ENCODE measurements around the gene PPFIBP1. TPM values are rescaled to one million over a fixed set of nuclear protein-coding genes. Genes with fewer than 3 reads are reported as not detected.

Gene PPFIBP1
- total RNA-seq (2012; rRNA removed) (72.2 and 78.6 TPM in 2 replicates), polyA plus RNA-seq (2012; rRNA removed) (27.5 and 30.4 TPM in 2 replicates), Bru-seq, nascent RNA (percentile 83 among the genes with signal in this experiment), BruChase-seq, experiment 1, labeled RNA remaining after a 6-hour chase (percentile 72 among the genes with signal in this experiment), BruChase-seq, experiment 2, labeled RNA remaining after a 2-hour chase (percentile 75 among the genes with signal in this experiment)
- 6.9 and 9.1 TPM in 2 replicates for polyA plus RNA-seq (2012; cell fraction: cytosol; rRNA removed)
- polyA plus RNA-seq (2012; cell fraction: nucleus; rRNA removed; ENCODE audit: low replicate concordance): 14.5 and 64.6 TPM in 2 replicates
- long read RNA-seq, partial matches to known transcripts: 11 of 19 reads
- long read RNA-seq, other reads (novel, unspliced or antisense): 7 of 19 reads

DNA sequence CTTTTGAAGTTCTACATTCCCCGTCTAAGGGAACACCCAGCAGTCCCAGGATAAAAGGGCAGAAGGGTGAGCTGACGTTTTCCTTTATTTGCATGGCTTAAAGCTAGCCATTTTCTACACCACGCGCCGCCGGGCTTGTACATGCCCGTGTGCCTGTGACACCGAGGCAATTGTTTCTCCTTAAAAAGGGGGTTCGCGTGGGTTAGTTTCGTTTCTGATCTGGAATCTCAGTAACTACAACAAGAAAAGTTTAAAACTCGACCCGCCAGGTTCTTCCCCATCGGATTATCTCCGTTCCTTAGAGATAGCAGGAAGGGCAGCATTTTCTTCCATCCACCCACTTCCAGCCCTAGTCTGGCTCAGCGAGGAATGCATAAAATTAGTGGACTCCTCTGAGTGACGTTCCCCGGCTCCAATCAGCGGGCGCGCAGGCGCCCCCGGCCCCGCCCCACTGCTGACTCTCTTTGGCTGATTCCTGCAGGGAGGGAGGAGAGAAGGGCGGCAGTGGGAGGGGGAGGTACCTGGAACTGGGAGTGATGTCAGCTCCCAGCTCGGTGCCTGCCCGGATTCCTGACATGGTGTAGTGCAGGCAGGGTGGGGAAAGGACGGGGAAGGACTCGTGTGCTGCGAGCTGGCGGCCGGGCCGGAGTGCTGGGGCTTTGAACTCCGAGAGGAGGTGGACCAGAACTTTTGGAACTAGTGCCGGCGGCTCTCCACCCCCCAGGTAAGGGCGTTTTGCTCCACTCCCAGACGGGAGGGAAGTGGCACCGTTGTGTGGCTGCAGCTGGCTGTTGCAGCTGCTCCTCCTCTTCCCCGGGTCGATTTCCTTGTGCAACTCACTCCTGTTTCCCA lies at the start of gene PPFIBP1:
PPFIBP1 (plus strand) TSS at position 565 of the 852 bp plus-strand sequence. CDS start 109,191 bp downstream, outside the sequence.
- Histone ChIP-seq H4K8ac (ENCODE audit: low read depth in 2 of 2, low read length in 2 of 2) (peak within 1 kb of the TSS; percentile 87 to 89), H3K36me3 (ENCODE audit: control insufficient read depth, insufficient read depth, low read length) (no peaks in the 10 kb centered on the region), H3K23ac (ENCODE audit: low read depth, low read length) (peak within 1 kb of the TSS; percentile 86), H2AK9ac (replicated peaks; ENCODE audit: low read depth, low read length, poor library complexity) (peak within 1 kb of the TSS; percentile 97), H3K18ac (ENCODE audit: low read depth, low read length) (peak within 1 kb of the TSS; percentile 86), H3K4me1 (ENCODE audit: control insufficient read depth, insufficient read depth, low read length) (peaks cover 10% of the 10 kb centered on the region), H2BK15ac (ENCODE audit: low read depth, low read length) (peak within 1 kb of the TSS; percentile 66), H3K79me1 (ENCODE audit: low read depth in 1 of 2, low read length in 2 of 2) (peaks cover 2 to 46% of the 10 kb centered on the region in 2 experiments; a peak in 2 of 4 replicates), H2BK5ac (ENCODE audit: low read depth, low read length, poor library complexity, severe bottlenecking) (peak within 1 kb of the TSS; percentile 92), H3K9me1 (ENCODE audit: insufficient read depth, low read length) (peaks cover 6% of the 10 kb centered on the region), H3K9ac (ENCODE audit: low read depth, low read length) (peak within 1 kb of the TSS; percentile 92), H3K4ac (ENCODE audit: low read depth, low read length) (peak within 1 kb of the TSS; percentile 89), H2AFZ (replicated peaks; ENCODE audit: low read length, poor library complexity) (peak within 1 kb of the TSS; percentile 96), H3K56ac (ENCODE audit: extremely low read depth, insufficient read depth, low read length) (peak within 1 kb of the TSS; percentile 93), H3K4me3 (ENCODE audit: insufficient read depth, low read depth, low read length) (peak within 1 kb of the TSS; percentile 84), H4K5ac (ENCODE audit: low read depth, low read length) (peak within 1 kb of the TSS; percentile 79), H2AK5ac (ENCODE audit: low read depth, low read length) (peak within 1 kb of the TSS; percentile 47; the same call in 1 of the 2 replicates), H3K4me2 (ENCODE audit: low read depth, low read length) (peak within 1 kb of the TSS; percentile 99), H3K14ac (replicated peaks; ENCODE audit: low read depth, low read length) (peak within 1 kb of the TSS; percentile 98), H3K27ac (ENCODE audit: insufficient read depth, low read length) (peak within 1 kb of the TSS; percentile 91), H2BK120ac (ENCODE audit: low read depth, low read length) (peak within 1 kb of the TSS; percentile 70), H2BK20ac (ENCODE audit: low read depth, low read length) (peak within 1 kb of the TSS; percentile 60), H4K91ac (ENCODE audit: insufficient read depth, low read depth, low read length) (peak within 1 kb of the TSS; percentile 84), H3K9me3 (ENCODE audit: control insufficient read depth, insufficient read depth, low read length) (no peaks in the 10 kb centered on the region), H4K20me1 (ENCODE audit: insufficient read depth, low read length) (peaks cover 4% of the 10 kb centered on the region; the same call in 1 of the 2 replicates), H3K27me3 (ENCODE audit: control insufficient read depth, insufficient read depth, low read length) (no peaks in the 10 kb centered on the region)
- in situ Hi-C loops (cut with MboI; ENCODE audit: low sequenced_read_pairs) (no loop called here), dilution Hi-C loops (cut with HindIII; ENCODE audit: low sequenced_read_pairs, unreplicated experiment) (no loop called here), intact Hi-C loops (cut with micrococcal nuclease) (loop anchor here (1.0 to 5.0 kb wide), 4 partner anchors 19 to 182 kb away; no protein-coding TSS in a partner anchor)
- POLR2A ChIA-PET (ENCODE audit: unreplicated experiment): interaction anchor here (0.8 to 1.0 kb wide), 2 partner anchors 18 to 19 kb away, joined by 3 to 7 read pairs; no protein-coding TSS in a partner anchor
- ATAC-seq (ENCODE audit: low read depth): peak; percentile 98
- DNase-seq: peak; percentile 97
- BruUV-seq (replicated peaks): no TSS peak
- CTCF ChIA-PET: interaction anchor here (1.2 to 1.8 kb wide), 2 partner anchors 32 to 89 kb away, joined by 3 to 9 read pairs; no protein-coding TSS in a partner anchor
- 0% methylated on average over 16 of the region's 41 CpGs; no CpG with 5 or more reads in 1 of the 2 experiments for WGBS, 2 experiments (ENCODE audit: extremely low coverage in 2 of 2, insufficient read length in 1 of 2)
- no peak for TF ChIP-seq NFE2L2 (IDR thresholded peaks at IDR 0.05; ENCODE audit: low read depth, low read length)
- TF ChIP-seq CHD1 (IDR thresholded peaks at IDR 0.05; ENCODE audit: low read depth, low read length): no peak
- no peak for TF ChIP-seq RCOR1 (IDR thresholded peaks at IDR 0.05; ENCODE audit: insufficient replicate concordance, low read length)
- TF ChIP-seq, protein P1, sequence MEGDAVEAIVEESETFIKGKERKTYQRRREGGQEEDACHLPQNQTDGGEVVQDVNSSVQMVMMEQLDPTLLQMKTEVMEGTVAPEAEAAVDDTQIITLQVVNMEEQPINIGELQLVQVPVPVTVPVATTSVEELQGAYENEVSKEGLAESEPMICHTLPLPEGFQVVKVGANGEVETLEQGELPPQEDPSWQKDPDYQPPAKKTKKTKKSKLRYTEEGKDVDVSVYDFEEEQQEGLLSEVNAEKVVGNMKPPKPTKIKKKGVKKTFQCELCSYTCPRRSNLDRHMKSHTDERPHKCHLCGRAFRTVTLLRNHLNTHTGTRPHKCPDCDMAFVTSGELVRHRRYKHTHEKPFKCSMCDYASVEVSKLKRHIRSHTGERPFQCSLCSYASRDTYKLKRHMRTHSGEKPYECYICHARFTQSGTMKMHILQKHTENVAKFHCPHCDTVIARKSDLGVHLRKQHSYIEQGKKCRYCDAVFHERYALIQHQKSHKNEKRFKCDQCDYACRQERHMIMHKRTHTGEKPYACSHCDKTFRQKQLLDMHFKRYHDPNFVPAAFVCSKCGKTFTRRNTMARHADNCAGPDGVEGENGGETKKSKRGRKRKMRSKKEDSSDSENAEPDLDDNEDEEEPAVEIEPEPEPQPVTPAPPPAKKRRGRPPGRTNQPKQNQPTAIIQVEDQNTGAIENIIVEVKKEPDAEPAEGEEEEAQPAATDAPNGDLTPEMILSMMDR (conservative IDR thresholded peaks at IDR 0.05; ENCODE audit: low read depth, low read length): peak; percentile 24; the same call in 1 of the 2 replicates
- peak; percentile 44; the same call in 1 of the 2 replicates for TF ChIP-seq FOS (IDR thresholded peaks at IDR 0.05; ENCODE audit: low read depth, low read length)
- peak; percentile 35 for TF ChIP-seq RAD21 (IDR thresholded peaks at IDR 0.05; ENCODE audit: low read length)
- TF ChIP-seq BHLHE40 (IDR thresholded peaks at IDR 0.05; ENCODE audit: low read depth, low read length): no peak
- TF ChIP-seq MAFK (IDR thresholded peaks at IDR 0.05; ENCODE audit: low read depth, low read length): no peak; the same call in 1 of the 2 replicates
- peak; percentile 98 for TF ChIP-seq MAZ (IDR thresholded peaks at IDR 0.05; ENCODE audit: borderline replicate concordance, low read depth, low read length)
- TF ChIP-seq, protein P2, sequence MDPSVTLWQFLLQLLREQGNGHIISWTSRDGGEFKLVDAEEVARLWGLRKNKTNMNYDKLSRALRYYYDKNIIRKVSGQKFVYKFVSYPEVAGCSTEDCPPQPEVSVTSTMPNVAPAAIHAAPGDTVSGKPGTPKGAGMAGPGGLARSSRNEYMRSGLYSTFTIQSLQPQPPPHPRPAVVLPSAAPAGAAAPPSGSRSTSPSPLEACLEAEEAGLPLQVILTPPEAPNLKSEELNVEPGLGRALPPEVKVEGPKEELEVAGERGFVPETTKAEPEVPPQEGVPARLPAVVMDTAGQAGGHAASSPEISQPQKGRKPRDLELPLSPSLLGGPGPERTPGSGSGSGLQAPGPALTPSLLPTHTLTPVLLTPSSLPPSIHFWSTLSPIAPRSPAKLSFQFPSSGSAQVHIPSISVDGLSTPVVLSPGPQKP (IDR thresholded peaks at IDR 0.05; ENCODE audit: borderline replicate concordance, low read depth, low read length): no peak
- TF ChIP-seq SMC3 (IDR thresholded peaks at IDR 0.05; ENCODE audit: low read depth, low read length): 0 out of 2 replicates have a peak, but pooled peaks have one; percentile 12
- TF ChIP-seq CEBPB (IDR thresholded peaks at IDR 0.05; ENCODE audit: low read depth, low read length): peak; percentile 76

All from IMR-90 (cell line).